Epithelial cell of prostate (primary cell): Measurements from ENCODE around the gene VSTM2B.
"Not testable (repeated sequence)": the region's sequence is repeated elsewhere in the genome, so short reads cannot be mapped to it uniquely, and the experiment has no call there.

Experiments
- DNase-seq: peaks from one replicate; pipeline ENCODE4 v3.0.0-alpha.2; 2011; ENCODE audit warnings: low read depth, low spot score
- H3K27ac ChIP-seq: fragments of 450-650 bp; 2 replicates; pipeline ENCODE4 v1.5.1; 2017; ENCODE audit warnings: mild to moderate bottlenecking

The VSTM2B gene

DNA sequence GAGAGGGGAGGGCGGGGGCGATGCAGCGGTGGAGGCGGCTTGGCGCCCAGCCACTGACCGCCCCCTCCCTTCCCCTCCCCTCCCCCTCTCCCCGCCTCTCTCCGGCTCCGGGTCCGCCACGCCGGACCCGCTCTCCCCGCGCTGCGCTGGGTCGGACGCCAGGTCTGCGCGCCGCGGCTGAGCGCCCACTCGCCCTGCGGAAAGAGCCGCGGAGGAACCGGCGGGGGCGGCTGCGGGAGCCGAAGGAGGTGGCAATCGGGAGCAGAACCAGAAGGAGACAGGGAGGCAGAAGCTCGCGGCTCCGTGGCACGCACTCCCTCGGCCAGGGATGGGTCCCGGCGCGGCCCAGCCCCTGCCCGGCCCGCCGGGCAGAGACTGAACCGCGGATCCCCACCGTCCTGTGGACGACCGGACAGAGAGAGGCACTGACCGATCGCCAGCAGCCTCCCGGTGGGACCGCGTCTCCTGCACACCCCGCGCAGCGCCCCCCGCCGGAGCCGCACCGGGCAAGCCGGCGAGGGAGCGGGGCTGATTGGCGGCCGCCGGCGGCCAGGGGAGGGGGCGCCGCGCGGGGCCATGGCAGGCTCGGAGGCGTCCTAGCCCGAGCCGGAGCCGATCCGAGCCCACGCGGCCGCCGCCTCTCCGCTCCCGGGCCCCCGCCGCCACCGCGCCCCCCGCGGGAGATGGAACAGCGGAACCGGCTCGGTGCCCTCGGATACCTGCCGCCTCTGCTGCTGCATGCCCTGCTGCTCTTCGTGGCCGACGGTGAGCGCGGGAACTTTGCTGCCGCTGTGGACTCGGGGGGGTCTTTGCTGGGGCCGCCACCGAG lies at the start of gene VSTM2B:
Gene VSTM2B (plus strand): TSS at position 94 of the 829 bp plus-strand sequence. CDS start 590 bp downstream, at position 684.
- no peak within 1 kb of the TSS for H3K27ac ChIP-seq
- DNase-seq, result no peak

- H3K27ac ChIP-seq, result no peak overlapping the region
- no peak for DNase-seq
These were observed 49.3 kb upstream of the VSTM2B start for GRCh38 chr19:29476528-29476927.

DNA sequence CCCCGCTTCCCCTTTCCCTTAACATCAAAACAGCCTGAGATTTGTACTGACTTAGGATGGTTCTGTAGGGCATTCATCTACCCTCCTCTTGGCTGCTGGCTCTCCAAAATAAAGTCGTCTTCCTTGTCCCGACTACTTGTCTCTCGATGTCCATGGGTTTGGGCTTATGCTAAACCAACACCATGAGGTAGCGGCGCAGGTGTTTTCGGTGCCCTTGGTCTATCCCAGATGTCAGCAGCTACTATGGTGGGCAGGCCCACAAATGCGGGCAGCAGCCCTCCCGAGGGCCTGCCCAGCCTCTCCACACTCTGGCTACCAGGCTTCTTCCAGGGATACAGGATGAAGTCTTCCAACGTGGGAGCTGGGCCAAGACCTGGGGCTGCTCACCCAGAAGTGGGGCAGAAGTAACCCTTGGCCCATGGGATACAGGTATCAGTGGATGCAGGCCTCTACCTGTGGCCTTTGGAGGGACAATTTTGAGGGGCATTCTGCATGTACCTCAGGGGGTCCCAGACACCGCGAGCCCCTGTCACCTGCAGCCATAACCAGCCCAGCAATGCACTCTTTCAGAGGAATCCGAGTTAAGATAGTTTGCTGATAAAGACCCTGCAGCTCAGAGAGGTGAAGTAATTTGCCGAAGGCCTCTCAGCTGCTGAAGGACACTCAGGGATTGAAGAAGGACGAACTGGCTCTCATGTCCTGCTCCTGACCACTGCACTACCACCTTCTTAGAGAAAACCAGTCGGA lies 47.8 kb upstream of the VSTM2B start:
- DNase-seq, result no peak

DNA sequence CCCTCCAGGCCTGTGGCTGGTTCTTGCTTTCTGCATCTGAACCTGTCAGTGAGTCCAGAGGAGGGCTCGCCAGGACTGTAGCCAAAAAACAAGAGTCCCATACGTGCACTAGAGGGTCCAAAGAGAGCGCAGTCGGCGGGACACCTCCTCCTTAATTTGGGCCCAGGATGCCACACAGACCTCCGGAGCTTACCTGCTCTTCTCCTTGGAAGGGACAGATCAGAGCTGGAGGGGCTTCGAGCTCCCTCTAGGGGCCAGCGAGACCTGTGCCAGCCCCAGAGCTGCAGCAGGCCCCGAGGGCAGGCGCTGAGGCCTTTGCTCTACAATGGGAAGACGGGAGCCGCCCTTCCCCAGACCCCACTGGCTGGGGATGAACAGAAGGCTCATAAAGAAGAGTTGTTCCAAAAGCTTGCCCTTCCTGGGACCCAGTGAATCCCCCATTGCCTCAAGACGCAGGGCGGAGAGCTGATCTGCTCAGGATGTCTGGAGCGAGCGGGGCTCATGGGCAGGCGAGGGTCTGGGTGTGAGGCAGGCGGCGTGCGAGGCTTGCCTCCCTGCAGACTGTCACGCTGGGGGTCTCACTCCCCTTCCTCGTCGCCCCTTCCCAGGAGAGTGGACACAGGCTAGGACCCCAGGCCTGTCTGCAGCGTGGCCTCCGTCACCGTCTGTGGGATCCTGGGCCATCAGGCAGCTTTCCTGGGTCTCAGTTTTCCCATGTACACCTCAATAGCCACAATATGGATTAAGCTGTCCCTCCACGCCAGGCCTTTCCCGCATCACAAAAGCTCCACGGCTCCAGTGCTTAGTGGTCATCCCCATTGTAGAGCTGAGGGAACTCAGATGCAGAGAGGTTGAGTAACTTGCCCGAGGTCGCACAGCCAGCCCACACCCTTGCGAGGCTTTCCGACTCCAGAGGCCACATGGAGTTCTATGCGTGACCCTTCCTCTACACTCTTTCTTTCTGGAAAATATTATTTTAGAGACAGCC lies 46.9 kb upstream of the VSTM2B start:
- H3K27ac ChIP-seq, result no peak overlapping the region
- no peak for DNase-seq

More for the DNA sequence above, 47.8 kb upstream of the VSTM2B start:
- no peak overlapping the region for H3K27ac ChIP-seq

- H3K27ac ChIP-seq, result no peak overlapping the region
- DNase-seq, result no peak
These were observed 45.9 kb upstream of the VSTM2B start for GRCh38 chr19:29479941-29480340.

DNA sequence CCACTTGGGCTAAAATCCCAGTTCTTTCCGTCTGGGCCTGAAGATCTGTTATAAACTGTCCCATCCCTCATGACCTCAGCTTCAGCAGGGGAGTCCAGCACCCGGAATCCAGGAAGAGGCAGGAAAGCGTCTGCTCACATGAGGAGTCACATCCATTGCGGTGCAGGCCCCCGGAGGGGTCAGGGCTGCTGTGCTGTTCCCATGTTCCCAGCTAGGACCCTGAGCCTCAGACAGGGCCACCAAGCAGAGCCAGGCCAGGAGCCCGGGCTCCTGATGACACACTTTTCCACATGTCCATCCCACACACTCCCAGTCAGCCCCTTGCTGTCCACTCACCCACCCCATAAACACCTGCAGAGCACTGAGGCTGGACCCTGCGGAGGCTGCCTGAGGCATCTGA lies 45.3 kb upstream of the VSTM2B start:
- DNase-seq, result no peak
- no peak overlapping the region for H3K27ac ChIP-seq

- DNase-seq, result no peak
- no peak overlapping the region for H3K27ac ChIP-seq
These were observed 42.7 kb upstream of the VSTM2B start for GRCh38 chr19:29482855-29483640.

DNA sequence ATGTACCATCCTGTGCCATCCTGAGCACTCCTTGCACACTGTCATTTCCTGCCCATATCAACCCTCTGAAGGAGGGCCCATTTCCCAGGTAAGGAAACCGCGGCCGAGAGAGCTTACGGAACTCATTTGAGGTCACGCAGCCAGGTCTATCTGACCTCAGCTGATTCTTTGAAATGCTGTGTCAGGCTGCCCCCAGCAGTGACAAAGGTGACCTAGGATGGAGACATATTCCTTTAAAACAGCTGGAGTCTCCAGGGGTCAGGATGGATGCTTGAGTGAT lies 42.2 kb upstream of the VSTM2B start:
- no peak for DNase-seq
- no peak overlapping the region for H3K27ac ChIP-seq

DNA sequence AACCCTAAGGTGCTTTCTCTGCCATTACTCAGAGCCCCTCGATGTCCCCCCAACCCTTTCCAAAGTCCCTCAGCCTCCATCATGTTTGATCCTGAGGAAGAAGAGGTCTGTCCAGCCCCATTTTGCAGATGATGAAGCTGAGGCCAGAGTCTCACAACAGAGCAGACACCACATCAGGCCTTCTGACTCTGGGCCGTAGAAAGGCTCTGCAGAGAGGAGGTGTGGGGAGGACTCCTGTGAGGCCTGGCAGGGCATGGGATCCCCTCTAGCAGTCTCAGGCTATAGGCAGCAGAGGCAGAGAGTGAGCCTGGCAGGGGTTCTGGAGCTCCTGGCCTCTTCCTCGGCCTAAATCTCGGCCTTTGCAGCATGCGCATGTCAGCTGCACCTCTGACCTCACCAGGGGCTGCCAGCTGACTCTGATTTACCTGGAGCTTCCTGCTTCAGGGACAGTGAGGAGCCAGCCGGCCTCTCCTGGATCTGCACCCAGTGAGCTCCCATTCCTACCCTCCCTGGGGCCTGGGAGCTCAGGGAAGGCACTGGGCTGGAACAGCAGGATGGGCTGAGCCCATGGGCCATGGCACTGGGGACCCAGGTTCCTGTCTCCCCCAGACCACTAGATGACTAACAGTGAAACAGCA lies 41.7 kb upstream of the VSTM2B start:
- no peak overlapping the region for H3K27ac ChIP-seq
- DNase-seq, result no peak

- no peak for DNase-seq
- no peak overlapping the region for H3K27ac ChIP-seq
These were observed 40.9 kb upstream of the VSTM2B start for GRCh38 chr19:29484876-29485275.

GRCh38 chr19:29485293-29485692 lies 40.5 kb upstream of the VSTM2B start:
- no peak overlapping the region for H3K27ac ChIP-seq
- no peak for DNase-seq

DNA sequence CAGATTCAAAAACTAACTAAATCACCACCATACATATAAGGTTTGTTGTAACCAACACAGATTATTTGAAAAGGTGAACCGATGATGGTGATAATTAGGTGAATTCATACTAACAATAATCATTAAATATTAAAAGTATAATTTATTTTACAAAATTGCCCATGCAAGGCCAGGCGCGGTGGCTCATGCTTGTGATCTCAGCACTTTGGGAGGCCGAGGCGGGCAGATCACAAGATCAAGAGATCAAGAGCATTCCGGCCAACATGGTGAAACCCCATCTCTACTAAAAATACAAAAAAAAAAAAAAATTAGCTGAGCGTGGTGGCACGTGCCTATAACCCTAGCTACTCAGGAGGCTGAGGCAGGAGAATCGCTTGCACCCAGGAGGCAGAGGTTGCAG lies 38.8 kb upstream of the VSTM2B start:
- not testable (repeated sequence) for DNase-seq, H3K27ac ChIP-seq

DNA sequence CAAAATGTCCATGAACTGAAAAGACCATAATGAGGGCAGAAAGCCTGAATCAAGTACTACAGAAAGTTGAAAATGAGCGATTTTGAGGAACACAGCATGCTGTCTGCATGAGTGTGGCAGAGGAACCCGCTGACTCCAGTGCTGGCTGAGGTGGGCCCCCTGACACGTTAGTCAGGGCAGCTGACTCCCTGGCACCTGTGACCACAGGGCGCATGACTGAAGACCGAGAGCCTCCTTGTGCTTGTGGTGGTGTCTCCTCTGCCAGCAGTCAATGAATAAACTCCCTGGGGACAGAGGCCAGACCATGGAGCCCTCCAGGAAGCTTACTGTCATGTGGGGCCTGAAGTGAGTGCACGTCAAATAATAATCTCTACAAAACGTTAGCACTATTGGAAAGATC lies 38.4 kb upstream of the VSTM2B start:
- DNase-seq, result no peak
- no peak overlapping the region for H3K27ac ChIP-seq

- H3K27ac ChIP-seq, result no peak overlapping the region
- DNase-seq, result no peak
These were observed 37.5 kb upstream of the VSTM2B start for GRCh38 chr19:29488316-29488715.

DNA sequence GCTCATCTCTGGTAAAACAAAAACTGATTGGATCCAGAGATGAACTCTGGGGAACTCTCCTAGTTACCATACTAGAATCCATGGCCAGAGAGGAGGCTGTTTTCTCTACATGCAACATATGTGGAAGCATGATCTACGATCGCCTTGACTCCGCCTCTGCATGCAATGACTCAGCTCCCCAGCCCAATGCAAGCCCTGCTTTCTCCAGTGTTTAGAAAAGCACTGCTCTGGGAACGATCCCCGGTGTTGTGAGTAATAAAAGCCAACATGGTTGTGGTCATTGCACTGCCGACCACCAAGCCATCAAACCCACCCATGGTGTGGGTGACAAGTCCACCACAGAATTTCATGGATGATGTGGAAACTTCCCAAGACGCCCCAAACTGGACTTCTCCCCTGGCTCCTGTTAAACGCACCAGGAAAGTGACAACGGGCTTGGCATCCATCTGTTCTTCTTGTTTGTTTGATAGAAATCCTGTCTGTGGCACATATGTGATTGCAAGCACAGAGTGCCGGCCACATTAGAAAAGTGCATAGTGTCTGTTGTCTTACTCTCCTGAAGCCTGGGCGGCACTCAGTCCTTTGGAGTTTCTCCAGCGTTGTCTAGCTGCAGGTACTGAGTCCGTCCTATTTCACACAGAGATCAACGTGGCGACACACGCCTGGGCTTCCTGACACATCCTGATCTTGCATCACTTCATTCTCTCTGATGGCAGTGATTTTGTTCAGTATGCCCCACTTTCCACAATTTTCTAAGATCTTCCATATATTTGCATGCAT lies 36.4 kb upstream of the VSTM2B start:
- DNase-seq, result no peak
- no peak overlapping the region for H3K27ac ChIP-seq

DNA sequence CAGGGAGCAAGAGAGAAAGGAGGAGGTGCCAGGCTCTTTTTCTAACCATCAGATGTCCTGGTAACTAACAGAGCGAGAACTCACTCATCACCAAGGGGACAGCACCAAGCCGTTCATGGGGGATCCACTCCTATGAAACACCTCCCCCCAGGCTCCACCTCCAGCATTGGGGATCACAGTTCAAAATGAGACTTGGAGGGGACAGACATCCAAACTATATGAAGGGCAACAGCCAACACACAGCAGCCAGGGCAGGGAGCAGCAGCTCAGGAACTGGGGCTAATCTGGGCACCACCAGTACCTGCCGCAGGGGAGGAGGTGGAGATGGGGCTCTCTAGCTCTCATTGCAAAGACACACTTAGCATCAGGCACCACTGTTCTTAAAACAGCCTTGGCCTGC lies 34.3 kb upstream of the VSTM2B start:
- no peak for DNase-seq
- H3K27ac ChIP-seq, result no peak overlapping the region

GRCh38 chr19:29491995-29492577 lies 33.7 kb upstream of the VSTM2B start:
- DNase-seq, result no peak
- H3K27ac ChIP-seq, result no peak overlapping the region

GRCh38 chr19:29492769-29493168 lies 33.0 kb upstream of the VSTM2B start:
- DNase-seq, result no peak

More at GRCh38 chr19:29492769-29493168, 33.0 kb upstream of the VSTM2B start:
- no peak overlapping the region for H3K27ac ChIP-seq
